HCT116 (cell line): ENCODE measurements around the gene ST3GAL2.

Experiments
- ATF3 ChIP-seq: IDR thresholded peaks from 2 replicates; pipeline ENCODE4 v1.6.1; 2012
- CBX3 ChIP-seq: IDR thresholded peaks from 2 replicates; pipeline ENCODE4 v1.6.1; 2012; ENCODE audit warnings: low read depth
- CTCF ChIP-seq, 3 experiments: fragments of 200-600 bp in 1 of 3; sonication (generic) in 1 of 3; IDR thresholded peaks in 2 of 3; conservative IDR thresholded peaks in 1 of 3; 2 replicates each; pipeline ENCODE4 v1.5.1; 2012 to 2017; ENCODE audit warnings: low read depth in 2 of 3, low read length in 2 of 3, antibody characterized with exemption in 1 of 3, borderline replicate concordance in 1 of 3, control low read depth in 1 of 3, mild to moderate bottlenecking in 1 of 3, mixed read lengths in 1 of 3, mixed run types in 1 of 3, moderate library complexity in 1 of 3; ENCODE audit not compliant: insufficient read depth in 1 of 3
- EZH2 ChIP-seq: fragments of 200-600 bp; sonication (generic); IDR thresholded peaks from 2 replicates; pipeline ENCODE4 v1.6.1; 2017; ENCODE audit warnings: antibody characterized with exemption, mixed run types
- JUND ChIP-seq: IDR thresholded peaks from 2 replicates; pipeline ENCODE4 v1.6.1; 2012
- POLR2A ChIP-seq: IDR thresholded peaks from 2 replicates; pipeline ENCODE4 v1.7.0; 2011; ENCODE audit warnings: borderline replicate concordance; ENCODE audit not compliant: insufficient read depth, insufficient read length; ENCODE audit errors: extremely low read depth
- POLR2AphosphoS5 ChIP-seq: IDR thresholded peaks from 2 replicates; pipeline ENCODE4 v1.6.1; 2011; ENCODE audit warnings: mild to moderate bottlenecking, low read depth, low read length, moderate library complexity
- RAD21 ChIP-seq: IDR thresholded peaks from 2 replicates; pipeline ENCODE4 v1.6.1; 2012; ENCODE audit warnings: low read depth, mild to moderate bottlenecking
- REST ChIP-seq: IDR thresholded peaks from 2 replicates; pipeline ENCODE4 v1.6.1; 2012; ENCODE audit warnings: low read depth
- SP1 ChIP-seq: IDR thresholded peaks from 2 replicates; pipeline ENCODE4 v1.6.1; 2012; ENCODE audit warnings: low read depth
- YY1 ChIP-seq: IDR thresholded peaks from 2 replicates; pipeline ENCODE4 v1.6.1; 2011; ENCODE audit warnings: low read length, low read depth, moderate library complexity, mild to moderate bottlenecking; ENCODE audit not compliant: insufficient replicate concordance; ENCODE audit errors: extremely low read depth
- ZNF274 ChIP-seq: fragments of 200-500 bp; sonication (Bioruptor generic); IDR thresholded peaks from 2 replicates; pipeline ENCODE4 v1.6.1; 2014; ENCODE audit warnings: mild to moderate bottlenecking, low read depth, low read length, inconsistent platforms

GRCh38 chr16:70390774-70391173 lies 48.1 kb downstream of the ST3GAL2 start:
- TF ChIP-seq CTCF (IDR thresholded peaks at IDR 0.05 in 2 of 3, conservative IDR thresholded peaks at IDR 0.05 in 1 of 3; ENCODE audit: borderline replicate concordance in 1 of 3, insufficient read depth in 1 of 3, low read depth in 2 of 3, low read length in 2 of 3) (no peak), POLR2AphosphoS5 (no peak), ATF3 (no peak), ZNF274 (no peak), RAD21 (no peak), REST (no peak), CBX3 (no peak), YY1 (no peak), EZH2 (no peak), SP1 (no peak), JUND (no peak), POLR2A (no peak)
